WTC11 (cell line): ENCODE results near the gene CCM2. TPM values are rescaled to one million over a fixed set of nuclear protein-coding genes. Genes with fewer than 3 reads are reported as not detected.

Source experiments
- ATAC-seq: fragments of 200-7000 bp; cut with Tn5 transposase; 2 replicates; pipeline ENCODE4 v1.10.0; 2021; ENCODE audit warnings: mild to moderate bottlenecking, moderate library complexity
- CTCF ChIA-PET: fragments of 300-600 bp; sonication (Branson Sonifier 250); formaldehyde crosslinking; loops from one replicate; lab custom pipeline; 2021; ENCODE audit warnings: antibody characterized with exemption; lab: Charles Lee
- POLR2A ChIA-PET: fragments of 350-600 bp; sonication (Branson Sonifier 250); formaldehyde crosslinking; loops from one replicate; lab custom pipeline; 2021; ENCODE audit warnings: antibody characterized with exemption; lab: Charles Lee
- DNase-seq: peaks from one replicate; pipeline ENCODE4 v3.0.0; 2021; ENCODE audit warnings: low spot score
- H3K27ac Mint-ChIP-seq: 2 replicates; pipeline ENCODE4 v1.8.0; 2021; ENCODE audit warnings: mixed read lengths
- H3K27me3 Mint-ChIP-seq: 2 replicates; pipeline ENCODE4 v1.8.0; 2021; ENCODE audit warnings: low read depth, mild to moderate bottlenecking, moderate library complexity, mixed read lengths
- H3K36me3 Mint-ChIP-seq: 2 replicates; pipeline ENCODE4 v1.8.0; 2021; ENCODE audit warnings: mixed read lengths
- H3K4me1 Mint-ChIP-seq: 2 replicates; pipeline ENCODE4 v1.8.0; 2022; ENCODE audit warnings: mixed read lengths
- H3K4me3 Mint-ChIP-seq: 2 replicates; pipeline ENCODE4 v1.8.0; 2021; ENCODE audit warnings: mild to moderate bottlenecking, moderate library complexity, mixed read lengths
- H3K9me3 Mint-ChIP-seq: 2 replicates; pipeline ENCODE4 v1.8.0; 2021; ENCODE audit warnings: mixed read lengths
- ATF1 ChIP-seq: sonication (generic); formaldehyde crosslinking; IDR thresholded peaks from 2 replicates; pipeline ENCODE4 v1.8.1; 2023; ENCODE audit warnings: mild to moderate bottlenecking, moderate library complexity, missing genetic modification reagents
- FOXJ3 ChIP-seq: sonication (generic); formaldehyde crosslinking; IDR thresholded peaks from 2 replicates; pipeline ENCODE4 v1.9.0; 2021; ENCODE audit warnings: missing genetic modification reagents, mild to moderate bottlenecking, borderline replicate concordance
- GRHL2 ChIP-seq: fragments of 250-450 bp; sonication (Bioruptor Pico); IDR thresholded peaks from 2 replicates; pipeline ENCODE4 v1.8.0; 2022; ENCODE audit warnings: mild to moderate bottlenecking, moderate library complexity; ENCODE audit not compliant: insufficient replicate concordance, severe bottlenecking
- GTF2I ChIP-seq: fragments of 250-450 bp; sonication (Bioruptor Pico); conservative IDR thresholded peaks from 2 replicates; pipeline ENCODE4 v1.4.0; 2021; ENCODE audit warnings: mild to moderate bottlenecking
- NFATC4 ChIP-seq: fragments of 250-450 bp; sonication (Bioruptor Pico); IDR thresholded peaks from 2 replicates; pipeline ENCODE4 v1.9.0; 2021; ENCODE audit warnings: mild to moderate bottlenecking
- NFE2L1 ChIP-seq: sonication (generic); formaldehyde crosslinking; IDR thresholded peaks from 2 replicates; pipeline ENCODE4 v1.8.1; 2023; ENCODE audit warnings: missing genetic modification reagents
- NR2C2 ChIP-seq: sonication (generic); formaldehyde crosslinking; IDR thresholded peaks from 2 replicates; pipeline ENCODE4 v1.8.0; 2022; ENCODE audit warnings: mild to moderate bottlenecking, missing genetic modification reagents
- NR3C1 ChIP-seq: sonication (generic); formaldehyde crosslinking; conservative IDR thresholded peaks from 2 replicates; pipeline ENCODE4 v1.8.1; 2023; ENCODE audit warnings: low read depth, mild to moderate bottlenecking, missing genetic modification reagents
- SMAD4 ChIP-seq: sonication (generic); formaldehyde crosslinking; IDR thresholded peaks from 2 replicates; pipeline ENCODE4 v1.8.0; 2022; ENCODE audit warnings: mild to moderate bottlenecking, missing genetic modification reagents
- TP53 ChIP-seq: sonication (generic); formaldehyde crosslinking; IDR thresholded peaks from 2 replicates; pipeline ENCODE4 v1.8.1; 2023; ENCODE audit warnings: mild to moderate bottlenecking, missing genetic modification reagents
- ZNF121 ChIP-seq: sonication (generic); formaldehyde crosslinking; IDR thresholded peaks from 2 replicates; pipeline ENCODE4 v1.8.0; 2023; ENCODE audit warnings: missing genetic modification reagents
- ZNF138 ChIP-seq: sonication (generic); formaldehyde crosslinking; conservative IDR thresholded peaks from 2 replicates; pipeline ENCODE4 v1.8.1; 2022; ENCODE audit warnings: mild to moderate bottlenecking, moderate library complexity, missing genetic modification reagents
- ZNF219 ChIP-seq: sonication (generic); formaldehyde crosslinking; IDR thresholded peaks from 2 replicates; pipeline ENCODE4 v1.8.0; 2023; ENCODE audit warnings: missing genetic modification reagents, mild to moderate bottlenecking, borderline replicate concordance
- ZNF671 ChIP-seq: fragments of 250-450 bp; sonication (Bioruptor Pico); IDR thresholded peaks from 2 replicates; pipeline ENCODE4 v1.8.0; 2021; ENCODE audit warnings: mild to moderate bottlenecking
- total RNA-seq: library from RNA; stranded (reverse); gene quantifications from 3 replicates; pipeline ENCODE4 v1.2.3, GENCODE V29; 2021
- TF ChIP-seq, protein P1 (sequence below): sonication (generic); formaldehyde crosslinking; IDR thresholded peaks from 2 replicates; pipeline ENCODE4 v1.8.1; 2022; ENCODE audit warnings: low read depth, mild to moderate bottlenecking, moderate library complexity, missing genetic modification reagents, borderline replicate concordance
- TF ChIP-seq, protein P2 (sequence below): fragments of 250-450 bp; sonication (Bioruptor Pico); IDR thresholded peaks from 2 replicates; pipeline ENCODE4 v1.8.0; 2021; ENCODE audit warnings: mild to moderate bottlenecking
- TF ChIP-seq, protein P3 (sequence below): sonication (generic); formaldehyde crosslinking; IDR thresholded peaks from 2 replicates; pipeline ENCODE4 v1.8.1; 2022; ENCODE audit warnings: low read depth, missing genetic modification reagents, borderline replicate concordance
- TF ChIP-seq, protein P4 (sequence below): sonication (generic); formaldehyde crosslinking; conservative IDR thresholded peaks from 2 replicates; pipeline ENCODE4 v1.8.1; 2023; ENCODE audit warnings: mild to moderate bottlenecking, low read depth, missing genetic modification reagents, moderate library complexity
- TF ChIP-seq, protein P5 (sequence below): sonication (generic); formaldehyde crosslinking; IDR thresholded peaks from 2 replicates; pipeline ENCODE4 v1.8.0; 2022; ENCODE audit warnings: missing genetic modification reagents
- TF ChIP-seq, protein P6 (sequence below): sonication (generic); formaldehyde crosslinking; IDR thresholded peaks from 2 replicates; pipeline ENCODE4 v1.8.1; 2023; ENCODE audit warnings: mild to moderate bottlenecking, missing genetic modification reagents

CCM2 gene
- total RNA-seq, 1 experiment from 2014 or later, result 32.7 TPM

DNA sequence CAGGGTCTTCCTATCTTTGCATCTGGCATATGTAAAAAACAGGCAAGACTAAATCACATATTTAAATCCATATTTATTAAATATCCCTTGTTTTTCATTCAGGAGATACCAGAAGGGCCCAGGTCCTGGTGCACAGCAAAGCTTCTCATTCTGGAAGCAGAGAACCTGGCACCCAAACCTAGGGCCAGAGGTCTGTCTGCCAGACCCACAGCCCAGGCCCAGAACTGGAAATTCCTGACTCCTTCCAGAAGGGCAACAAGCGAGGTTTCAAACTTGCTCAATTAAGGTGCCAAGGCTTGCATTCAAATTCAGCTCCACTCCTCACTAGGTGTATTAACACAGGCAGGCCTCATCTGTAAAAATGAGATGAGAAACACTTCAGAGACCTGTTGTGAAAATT lies 17.0 kb upstream of the CCM2 start (continued):
- TF ChIP-seq GRHL2 (CRISPR knock-in tag) (no peak), TP53 (no peak)
- TF ChIP-seq, protein P1, sequence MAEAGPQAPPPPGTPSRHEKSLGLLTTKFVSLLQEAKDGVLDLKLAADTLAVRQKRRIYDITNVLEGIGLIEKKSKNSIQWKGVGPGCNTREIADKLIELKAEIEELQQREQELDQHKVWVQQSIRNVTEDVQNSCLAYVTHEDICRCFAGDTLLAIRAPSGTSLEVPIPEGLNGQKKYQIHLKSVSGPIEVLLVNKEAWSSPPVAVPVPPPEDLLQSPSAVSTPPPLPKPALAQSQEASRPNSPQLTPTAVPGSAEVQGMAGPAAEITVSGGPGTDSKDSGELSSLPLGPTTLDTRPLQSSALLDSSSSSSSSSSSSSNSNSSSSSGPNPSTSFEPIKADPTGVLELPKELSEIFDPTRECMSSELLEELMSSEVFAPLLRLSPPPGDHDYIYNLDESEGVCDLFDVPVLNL, result no peak

DNA sequence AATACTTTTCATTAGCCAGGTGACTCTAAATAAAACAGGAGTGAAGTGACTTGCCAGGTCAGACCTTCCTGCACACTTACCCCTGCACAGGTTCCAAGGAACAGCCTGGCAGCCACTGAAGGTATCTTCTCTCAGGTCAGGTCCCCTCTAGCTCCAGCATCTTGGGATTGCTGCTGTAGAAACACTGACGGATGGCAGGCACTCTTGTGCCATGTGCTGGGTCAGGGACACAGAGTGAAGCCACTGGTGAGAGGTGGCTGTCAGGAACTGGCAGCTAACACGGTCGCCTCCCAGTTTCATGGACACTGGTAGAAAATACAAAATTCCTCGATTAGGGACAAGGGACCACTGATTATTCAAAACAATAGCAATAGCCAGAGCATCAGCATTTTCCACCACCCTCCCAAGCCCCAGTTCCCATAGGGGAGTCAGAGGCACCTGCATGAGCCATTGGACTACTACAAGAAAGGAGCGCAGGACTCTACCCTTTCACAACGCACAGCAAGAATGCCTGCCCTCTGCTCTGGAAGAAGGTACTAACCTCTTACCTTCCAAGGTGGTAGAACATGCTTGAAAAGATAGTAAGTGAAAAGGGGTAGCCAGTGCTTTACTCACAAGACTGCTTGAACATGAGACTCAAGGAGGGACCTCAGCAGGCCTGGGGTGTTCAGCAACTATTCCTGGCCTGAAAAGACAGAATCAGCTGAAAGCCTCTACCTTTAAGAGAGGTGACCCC lies 16.1 kb upstream of the CCM2 start:
- peak overlapping the region; percentile 95 for H3K4me3 Mint-ChIP-seq
- H3K27me3 Mint-ChIP-seq, result no peaks in the 10 kb centered on the region; the same call in 1 of the 2 replicates
- ChIA-PET POLR2A (interaction anchor here (1.3 kb wide), 1 partner anchor 10 kb away, joined by 3 read pairs; no protein-coding TSS in a partner anchor), CTCF (interaction anchor here (3.9 kb wide), 1 partner anchor 10 kb away, joined by 25 read pairs; no protein-coding TSS in a partner anchor)
- no peak for ATAC-seq
- TF ChIP-seq SMAD4 (CRISPR knock-in tag) (no peak), ZNF121 (CRISPR knock-in tag) (no peak), NFE2L1 (CRISPR knock-in tag) (no peak), NR2C2 (CRISPR knock-in tag) (no peak), GRHL2 (CRISPR knock-in tag) (no peak), GTF2I (CRISPR knock-in tag) (no peak), ZNF138 (CRISPR knock-in tag) (no peak), ZNF219 (no peak), ATF1 (no peak), TP53 (no peak), ZNF671 (CRISPR knock-in tag) (no peak), FOXJ3 (CRISPR knock-in tag) (no peak), NFATC4 (CRISPR knock-in tag) (no peak)
- TF ChIP-seq, protein P2, sequence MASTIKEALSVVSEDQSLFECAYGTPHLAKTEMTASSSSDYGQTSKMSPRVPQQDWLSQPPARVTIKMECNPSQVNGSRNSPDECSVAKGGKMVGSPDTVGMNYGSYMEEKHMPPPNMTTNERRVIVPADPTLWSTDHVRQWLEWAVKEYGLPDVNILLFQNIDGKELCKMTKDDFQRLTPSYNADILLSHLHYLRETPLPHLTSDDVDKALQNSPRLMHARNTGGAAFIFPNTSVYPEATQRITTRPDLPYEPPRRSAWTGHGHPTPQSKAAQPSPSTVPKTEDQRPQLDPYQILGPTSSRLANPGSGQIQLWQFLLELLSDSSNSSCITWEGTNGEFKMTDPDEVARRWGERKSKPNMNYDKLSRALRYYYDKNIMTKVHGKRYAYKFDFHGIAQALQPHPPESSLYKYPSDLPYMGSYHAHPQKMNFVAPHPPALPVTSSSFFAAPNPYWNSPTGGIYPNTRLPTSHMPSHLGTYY (CRISPR knock-in tag), result no peak
- TF ChIP-seq, protein P3, sequence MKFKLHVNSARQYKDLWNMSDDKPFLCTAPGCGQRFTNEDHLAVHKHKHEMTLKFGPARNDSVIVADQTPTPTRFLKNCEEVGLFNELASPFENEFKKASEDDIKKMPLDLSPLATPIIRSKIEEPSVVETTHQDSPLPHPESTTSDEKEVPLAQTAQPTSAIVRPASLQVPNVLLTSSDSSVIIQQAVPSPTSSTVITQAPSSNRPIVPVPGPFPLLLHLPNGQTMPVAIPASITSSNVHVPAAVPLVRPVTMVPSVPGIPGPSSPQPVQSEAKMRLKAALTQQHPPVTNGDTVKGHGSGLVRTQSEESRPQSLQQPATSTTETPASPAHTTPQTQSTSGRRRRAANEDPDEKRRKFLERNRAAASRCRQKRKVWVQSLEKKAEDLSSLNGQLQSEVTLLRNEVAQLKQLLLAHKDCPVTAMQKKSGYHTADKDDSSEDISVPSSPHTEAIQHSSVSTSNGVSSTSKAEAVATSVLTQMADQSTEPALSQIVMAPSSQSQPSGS (CRISPR knock-in tag), result no peak
- TF ChIP-seq, protein P4, sequence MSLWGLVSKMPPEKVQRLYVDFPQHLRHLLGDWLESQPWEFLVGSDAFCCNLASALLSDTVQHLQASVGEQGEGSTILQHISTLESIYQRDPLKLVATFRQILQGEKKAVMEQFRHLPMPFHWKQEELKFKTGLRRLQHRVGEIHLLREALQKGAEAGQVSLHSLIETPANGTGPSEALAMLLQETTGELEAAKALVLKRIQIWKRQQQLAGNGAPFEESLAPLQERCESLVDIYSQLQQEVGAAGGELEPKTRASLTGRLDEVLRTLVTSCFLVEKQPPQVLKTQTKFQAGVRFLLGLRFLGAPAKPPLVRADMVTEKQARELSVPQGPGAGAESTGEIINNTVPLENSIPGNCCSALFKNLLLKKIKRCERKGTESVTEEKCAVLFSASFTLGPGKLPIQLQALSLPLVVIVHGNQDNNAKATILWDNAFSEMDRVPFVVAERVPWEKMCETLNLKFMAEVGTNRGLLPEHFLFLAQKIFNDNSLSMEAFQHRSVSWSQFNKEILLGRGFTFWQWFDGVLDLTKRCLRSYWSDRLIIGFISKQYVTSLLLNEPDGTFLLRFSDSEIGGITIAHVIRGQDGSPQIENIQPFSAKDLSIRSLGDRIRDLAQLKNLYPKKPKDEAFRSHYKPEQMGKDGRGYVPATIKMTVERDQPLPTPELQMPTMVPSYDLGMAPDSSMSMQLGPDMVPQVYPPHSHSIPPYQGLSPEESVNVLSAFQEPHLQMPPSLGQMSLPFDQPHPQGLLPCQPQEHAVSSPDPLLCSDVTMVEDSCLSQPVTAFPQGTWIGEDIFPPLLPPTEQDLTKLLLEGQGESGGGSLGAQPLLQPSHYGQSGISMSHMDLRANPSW (CRISPR knock-in tag), result no peak
- peaks cover 33% of the 10 kb centered on the region for H3K4me1 Mint-ChIP-seq
- DNase-seq, result no peak
- no peaks in the 10 kb centered on the region for H3K9me3 Mint-ChIP-seq
- peaks cover 43% of the 10 kb centered on the region for H3K36me3 Mint-ChIP-seq
- peak overlapping the region; percentile 97 for H3K27ac Mint-ChIP-seq

DNA sequence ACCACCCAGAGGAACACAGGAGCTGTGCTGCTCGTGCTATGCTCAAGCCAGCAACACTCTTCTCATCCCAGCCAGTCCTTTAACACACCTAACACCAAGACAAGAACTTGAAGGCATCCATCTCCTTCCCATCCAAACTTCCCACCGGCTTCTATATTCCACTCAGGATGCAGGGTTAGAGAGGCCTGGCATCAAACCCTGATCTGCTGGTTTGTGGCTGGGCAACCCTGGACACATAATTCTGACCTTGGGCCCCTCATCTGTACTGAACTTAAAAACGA lies 15.6 kb upstream of the CCM2 start:
- Mint-ChIP-seq H3K9me3 (no peaks in the 10 kb centered on the region), H3K27me3 (no peaks in the 10 kb centered on the region; the same call in 1 of the 2 replicates), H3K4me1 (peaks cover 33% of the 10 kb centered on the region), H3K27ac (peak overlapping the region; percentile 97), H3K36me3 (peaks cover 43% of the 10 kb centered on the region), H3K4me3 (peak overlapping the region; percentile 95)
- ChIA-PET POLR2A (no interaction called here), CTCF (interaction anchor here (3.9 kb wide), 1 partner anchor 11 kb away, joined by 25 read pairs; no protein-coding TSS in a partner anchor)
- ATAC-seq (no peak), DNase-seq (no peak)
- TF ChIP-seq, protein P5, sequence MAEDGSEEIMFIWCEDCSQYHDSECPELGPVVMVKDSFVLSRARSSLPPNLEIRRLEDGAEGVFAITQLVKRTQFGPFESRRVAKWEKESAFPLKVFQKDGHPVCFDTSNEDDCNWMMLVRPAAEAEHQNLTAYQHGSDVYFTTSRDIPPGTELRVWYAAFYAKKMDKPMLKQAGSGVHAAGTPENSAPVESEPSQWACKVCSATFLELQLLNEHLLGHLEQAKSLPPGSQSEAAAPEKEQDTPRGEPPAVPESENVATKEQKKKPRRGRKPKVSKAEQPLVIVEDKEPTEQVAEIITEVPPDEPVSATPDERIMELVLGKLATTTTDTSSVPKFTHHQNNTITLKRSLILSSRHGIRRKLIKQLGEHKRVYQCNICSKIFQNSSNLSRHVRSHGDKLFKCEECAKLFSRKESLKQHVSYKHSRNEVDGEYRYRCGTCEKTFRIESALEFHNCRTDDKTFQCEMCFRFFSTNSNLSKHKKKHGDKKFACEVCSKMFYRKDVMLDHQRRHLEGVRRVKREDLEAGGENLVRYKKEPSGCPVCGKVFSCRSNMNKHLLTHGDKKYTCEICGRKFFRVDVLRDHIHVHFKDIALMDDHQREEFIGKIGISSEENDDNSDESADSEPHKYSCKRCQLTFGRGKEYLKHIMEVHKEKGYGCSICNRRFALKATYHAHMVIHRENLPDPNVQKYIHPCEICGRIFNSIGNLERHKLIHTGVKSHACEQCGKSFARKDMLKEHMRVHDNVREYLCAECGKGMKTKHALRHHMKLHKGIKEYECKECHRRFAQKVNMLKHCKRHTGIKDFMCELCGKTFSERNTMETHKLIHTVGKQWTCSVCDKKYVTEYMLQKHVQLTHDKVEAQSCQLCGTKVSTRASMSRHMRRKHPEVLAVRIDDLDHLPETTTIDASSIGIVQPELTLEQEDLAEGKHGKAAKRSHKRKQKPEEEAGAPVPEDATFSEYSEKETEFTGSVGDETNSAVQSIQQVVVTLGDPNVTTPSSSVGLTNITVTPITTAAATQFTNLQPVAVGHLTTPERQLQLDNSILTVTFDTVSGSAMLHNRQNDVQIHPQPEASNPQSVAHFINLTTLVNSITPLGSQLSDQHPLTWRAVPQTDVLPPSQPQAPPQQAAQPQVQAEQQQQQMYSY, result no peak
- TF ChIP-seq GRHL2 (CRISPR knock-in tag), result no peak
- TF ChIP-seq, protein P6, sequence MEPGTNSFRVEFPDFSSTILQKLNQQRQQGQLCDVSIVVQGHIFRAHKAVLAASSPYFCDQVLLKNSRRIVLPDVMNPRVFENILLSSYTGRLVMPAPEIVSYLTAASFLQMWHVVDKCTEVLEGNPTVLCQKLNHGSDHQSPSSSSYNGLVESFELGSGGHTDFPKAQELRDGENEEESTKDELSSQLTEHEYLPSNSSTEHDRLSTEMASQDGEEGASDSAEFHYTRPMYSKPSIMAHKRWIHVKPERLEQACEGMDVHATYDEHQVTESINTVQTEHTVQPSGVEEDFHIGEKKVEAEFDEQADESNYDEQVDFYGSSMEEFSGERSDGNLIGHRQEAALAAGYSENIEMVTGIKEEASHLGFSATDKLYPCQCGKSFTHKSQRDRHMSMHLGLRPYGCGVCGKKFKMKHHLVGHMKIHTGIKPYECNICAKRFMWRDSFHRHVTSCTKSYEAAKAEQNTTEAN (CRISPR knock-in tag), result no peak
- no peak for TF ChIP-seq NR3C1 (CRISPR knock-in tag)
